GM18861 (cell line): ENCODE results near the gene UBXN10.

Experiments
- ATAC-seq: cut with Tn5 transposase; IDR thresholded peaks from one replicate; pipeline ENCODE4 v1.9.1; 2021; ENCODE audit not compliant: unreplicated experiment

UBXN10 gene, protein sequence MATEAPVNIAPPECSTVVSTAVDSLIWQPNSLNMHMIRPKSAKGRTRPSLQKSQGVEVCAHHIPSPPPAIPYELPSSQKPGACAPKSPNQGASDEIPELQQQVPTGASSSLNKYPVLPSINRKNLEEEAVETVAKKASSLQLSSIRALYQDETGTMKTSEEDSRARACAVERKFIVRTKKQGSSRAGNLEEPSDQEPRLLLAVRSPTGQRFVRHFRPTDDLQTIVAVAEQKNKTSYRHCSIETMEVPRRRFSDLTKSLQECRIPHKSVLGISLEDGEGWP

DNA sequence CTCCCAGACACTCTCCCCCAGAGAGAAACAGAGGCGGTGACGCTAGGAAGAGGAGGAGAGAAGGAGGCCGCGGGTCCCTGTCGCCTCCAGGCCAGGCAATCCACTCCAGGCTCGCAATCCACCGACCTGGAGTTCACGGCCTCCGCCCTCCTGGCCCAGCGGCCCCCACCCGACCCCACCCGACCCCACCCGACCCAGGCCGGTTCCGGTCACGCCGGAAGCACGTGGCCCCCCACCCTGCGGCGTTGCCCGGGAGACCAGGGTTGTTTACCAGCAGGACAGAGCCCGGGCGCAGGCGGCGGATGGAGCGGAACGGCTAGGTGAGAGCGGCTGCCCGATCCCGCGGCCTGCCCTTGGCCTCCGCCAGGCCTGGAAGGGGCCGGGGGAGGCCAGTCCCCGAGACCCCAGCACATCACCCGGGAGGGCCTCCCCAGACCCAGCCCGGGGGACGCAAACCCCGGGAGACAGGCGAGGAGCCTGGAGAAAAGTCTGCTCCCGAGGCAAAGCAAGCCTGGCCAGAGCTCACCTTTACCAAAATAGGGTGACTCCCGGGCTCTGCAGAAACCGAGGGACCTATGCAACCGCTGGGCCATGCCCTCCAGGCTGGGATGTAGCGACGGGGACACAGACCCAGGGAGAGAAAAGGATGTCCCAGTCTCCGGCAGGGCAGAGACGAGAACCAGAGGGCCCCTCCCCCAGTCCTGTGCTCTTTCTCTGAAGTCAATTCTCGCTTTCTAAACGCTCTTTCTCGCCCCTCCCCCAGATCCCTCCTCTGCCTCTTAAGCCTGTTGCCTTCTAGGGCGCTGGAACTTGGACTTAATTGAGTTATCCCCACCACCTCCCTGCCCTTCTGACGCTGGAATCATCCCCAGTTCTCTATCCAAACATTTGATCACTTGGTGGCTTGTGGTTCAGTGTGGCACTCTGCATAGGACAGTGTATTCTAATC, at the start of gene UBXN10, which contains the start of gene PLA2G2C:
TSS of gene UBXN10 (plus strand) at position 263 of the 949 bp plus-strand sequence. CDS start 4,466 bp downstream, outside the sequence.
TSS of gene PLA2G2C (minus strand) at position 685 of the 949 bp plus-strand sequence. CDS start 9,155 bp downstream, outside the sequence.
- no peak for ATAC-seq

DNA sequence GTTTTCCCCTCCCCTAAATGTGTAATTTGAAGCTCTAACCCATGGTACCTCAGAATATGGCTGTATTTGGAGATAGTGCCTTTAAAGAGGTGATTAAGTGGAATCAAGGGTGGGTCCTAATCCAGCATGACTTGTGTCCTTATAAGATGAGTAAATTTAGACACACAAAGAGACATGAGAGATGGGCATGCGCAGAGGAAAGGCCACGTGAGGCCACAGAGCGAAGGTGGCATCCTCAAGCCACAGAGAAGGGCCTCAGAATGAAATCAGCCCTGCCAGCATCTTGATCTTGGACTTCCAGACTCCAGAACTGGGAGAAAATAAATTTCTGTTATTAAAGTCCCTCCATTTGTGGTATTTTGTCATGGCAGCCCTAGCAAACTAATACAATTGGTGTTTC, 49.6 kb upstream of the UBXN10 start:
- ATAC-seq, result no peak

DNA sequence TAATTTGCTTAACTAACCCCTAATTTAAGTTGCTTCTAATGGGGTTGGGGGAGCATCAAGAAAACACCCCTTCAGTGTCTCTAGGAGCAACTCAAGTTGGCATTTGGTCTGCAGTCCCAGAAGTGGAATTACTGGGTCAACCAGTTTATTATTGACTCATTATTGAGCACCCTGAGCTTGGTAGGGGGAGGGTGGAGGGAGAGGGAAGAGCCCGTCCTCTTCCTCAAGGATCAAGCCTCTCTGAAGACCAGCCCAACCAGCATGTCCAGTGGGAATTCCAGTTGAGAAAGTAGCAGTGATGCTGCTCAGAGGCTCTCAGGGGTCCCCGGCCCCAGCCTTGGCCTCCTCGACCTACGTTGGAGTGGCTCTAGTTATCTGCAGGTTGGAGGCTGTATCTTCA, 48.8 kb upstream of the UBXN10 start:
- no peak for ATAC-seq

DNA sequence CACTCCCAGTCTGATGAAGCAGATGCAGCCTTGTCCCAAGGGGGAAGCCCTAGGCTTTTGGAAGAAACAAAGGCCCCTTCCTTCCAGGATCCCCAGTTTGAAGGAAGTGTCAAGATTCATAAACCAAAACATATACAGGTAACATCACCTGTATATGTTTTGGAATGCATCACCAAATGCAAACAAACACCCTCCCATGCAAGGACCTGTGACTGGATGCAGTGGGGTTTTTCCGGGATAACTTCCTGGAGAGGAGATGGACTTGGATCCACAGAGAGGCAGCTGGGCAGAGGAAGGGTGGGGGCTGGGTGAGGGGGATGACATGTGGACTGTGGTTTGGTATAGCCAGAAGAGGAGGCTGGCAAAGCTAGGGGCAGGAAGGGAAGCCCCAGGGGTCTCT, 48.3 kb upstream of the UBXN10 start:
- ATAC-seq, result no peak

DNA sequence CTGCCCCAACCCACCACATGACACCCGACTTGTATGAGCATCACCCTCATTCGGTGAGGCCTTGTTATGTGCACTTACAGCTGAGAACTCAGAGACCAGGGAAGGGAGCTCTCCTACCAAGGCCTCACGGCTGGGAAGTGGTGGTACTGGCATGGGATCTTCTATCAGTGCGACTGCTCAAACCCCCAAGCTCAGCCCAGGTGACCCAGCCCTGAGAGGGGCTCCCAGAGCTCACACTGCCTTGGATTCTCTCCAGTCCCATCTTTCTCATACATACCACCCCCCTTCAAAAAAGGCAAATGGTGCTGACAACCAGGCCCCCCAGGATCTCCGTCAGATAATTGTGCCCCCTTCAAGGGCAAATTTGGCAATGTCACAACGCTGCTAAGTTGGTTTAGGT, 47.5 kb upstream of the UBXN10 start:
- ATAC-seq, result no peak

DNA sequence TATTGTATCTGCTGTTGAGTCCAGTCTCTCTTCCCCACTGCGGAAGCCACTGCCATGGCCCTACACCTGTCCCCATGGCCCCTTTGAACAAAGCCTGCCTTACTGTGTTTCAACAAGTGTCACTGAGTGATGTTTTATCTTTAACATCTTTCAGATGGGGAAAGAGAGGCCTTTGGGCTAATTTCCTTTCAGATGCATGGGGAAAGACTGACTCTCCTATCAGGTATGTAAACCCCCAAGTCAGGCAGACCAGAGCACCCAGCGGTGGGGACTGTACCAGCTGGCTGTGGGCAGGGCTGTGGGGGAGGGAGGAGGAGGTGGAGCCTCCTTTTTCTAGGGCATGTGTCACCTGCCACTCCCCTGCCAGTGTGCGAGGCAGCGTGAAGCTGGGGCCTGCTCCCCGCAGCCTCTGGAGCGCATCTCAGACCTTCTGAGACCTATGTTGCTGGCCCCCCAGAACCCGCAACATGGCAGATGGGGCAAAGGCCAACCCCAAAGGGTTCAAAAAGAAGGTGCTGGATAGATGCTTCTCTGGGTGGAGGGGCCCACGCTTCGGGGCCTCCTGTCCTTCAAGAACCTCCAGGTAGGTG, 46.8 kb upstream of the UBXN10 start, which contains the start of gene PLA2G2F:
TSS of gene PLA2G2F (plus strand) at position 363 of the 590 bp plus-strand sequence. CDS start at position 468, 105 bp downstream.
- ATAC-seq, result no peak

DNA sequence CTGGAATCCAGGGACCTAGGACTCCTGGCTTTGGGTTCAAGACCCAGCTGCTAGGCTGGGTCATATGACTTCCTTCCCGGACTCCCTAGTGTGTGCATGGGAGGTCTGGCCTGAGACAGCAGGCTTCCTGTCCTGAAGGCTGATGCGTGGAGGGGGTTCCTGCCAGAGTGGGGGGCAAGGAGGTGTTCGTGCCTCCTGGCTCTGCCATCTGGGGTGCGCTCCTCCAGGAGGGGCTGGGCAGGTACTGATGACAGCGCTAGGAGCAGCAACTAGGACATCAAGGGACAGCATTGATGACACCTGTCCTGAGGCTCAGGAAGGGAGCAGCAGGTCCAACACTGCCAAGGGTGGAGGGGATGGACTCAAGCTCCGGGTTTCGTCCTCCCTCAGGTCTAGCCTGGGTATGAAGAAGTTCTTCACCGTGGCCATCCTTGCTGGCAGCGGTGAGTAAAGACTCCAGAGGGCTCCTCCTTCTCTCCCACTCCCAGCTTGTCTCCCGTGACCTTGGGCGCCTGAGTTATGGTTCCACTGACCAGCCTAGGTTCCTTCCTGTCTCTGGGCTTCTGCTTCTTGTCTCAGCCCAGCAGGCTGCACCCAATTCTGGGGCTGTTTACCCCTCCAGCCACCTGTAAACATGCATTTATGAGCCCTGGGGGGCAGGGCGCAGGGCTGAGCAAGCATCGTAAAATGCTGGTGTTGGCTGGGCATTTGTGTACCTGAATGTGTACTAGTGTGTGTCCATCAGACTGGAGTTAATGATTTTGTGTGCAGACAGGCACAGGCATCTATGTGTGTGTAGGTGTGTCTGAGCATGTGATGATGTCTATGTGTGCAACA, 45.9 kb upstream of the UBXN10 start:
- no peak for ATAC-seq

DNA sequence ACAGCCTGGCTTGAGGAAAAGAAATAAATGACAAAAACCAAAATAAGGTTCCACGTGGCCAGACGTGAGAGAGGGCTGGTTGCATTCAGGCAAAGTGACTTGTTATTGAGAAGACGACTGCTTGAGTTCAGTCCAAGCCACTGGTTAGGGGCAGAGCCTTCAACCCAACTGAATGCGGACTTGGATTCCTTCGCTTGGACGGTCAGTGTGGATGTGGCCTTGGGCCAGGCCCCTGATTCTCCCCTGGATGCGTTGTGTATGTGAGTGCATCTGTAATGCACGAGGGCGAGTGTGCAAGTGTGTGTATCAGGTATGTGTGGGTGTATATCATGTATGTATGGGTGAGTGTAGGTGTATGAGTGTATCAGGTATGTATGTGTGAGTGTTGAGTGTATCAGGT, 44.9 kb upstream of the UBXN10 start:
- ATAC-seq, result no peak

DNA sequence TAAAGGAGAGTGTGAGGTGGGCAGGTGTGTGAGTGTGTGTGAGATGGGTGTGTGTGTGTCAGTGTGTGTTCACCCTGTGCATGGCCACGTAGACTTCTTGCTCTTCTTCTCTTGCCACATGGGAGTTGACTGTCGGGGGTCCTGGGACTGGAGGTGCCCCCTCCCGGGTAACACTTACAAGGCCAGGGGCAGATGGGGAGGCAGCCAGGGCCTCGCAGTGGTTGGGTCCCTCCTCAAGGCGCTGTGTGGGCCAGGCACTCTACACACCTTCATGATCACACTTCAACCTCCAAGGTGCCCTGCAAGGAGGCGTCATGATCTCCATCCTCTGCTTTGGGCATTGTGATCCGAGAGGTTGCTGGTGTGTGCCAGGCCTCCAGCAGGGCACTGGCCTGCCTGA, 44.4 kb upstream of the UBXN10 start:
- ATAC-seq, result no peak

DNA sequence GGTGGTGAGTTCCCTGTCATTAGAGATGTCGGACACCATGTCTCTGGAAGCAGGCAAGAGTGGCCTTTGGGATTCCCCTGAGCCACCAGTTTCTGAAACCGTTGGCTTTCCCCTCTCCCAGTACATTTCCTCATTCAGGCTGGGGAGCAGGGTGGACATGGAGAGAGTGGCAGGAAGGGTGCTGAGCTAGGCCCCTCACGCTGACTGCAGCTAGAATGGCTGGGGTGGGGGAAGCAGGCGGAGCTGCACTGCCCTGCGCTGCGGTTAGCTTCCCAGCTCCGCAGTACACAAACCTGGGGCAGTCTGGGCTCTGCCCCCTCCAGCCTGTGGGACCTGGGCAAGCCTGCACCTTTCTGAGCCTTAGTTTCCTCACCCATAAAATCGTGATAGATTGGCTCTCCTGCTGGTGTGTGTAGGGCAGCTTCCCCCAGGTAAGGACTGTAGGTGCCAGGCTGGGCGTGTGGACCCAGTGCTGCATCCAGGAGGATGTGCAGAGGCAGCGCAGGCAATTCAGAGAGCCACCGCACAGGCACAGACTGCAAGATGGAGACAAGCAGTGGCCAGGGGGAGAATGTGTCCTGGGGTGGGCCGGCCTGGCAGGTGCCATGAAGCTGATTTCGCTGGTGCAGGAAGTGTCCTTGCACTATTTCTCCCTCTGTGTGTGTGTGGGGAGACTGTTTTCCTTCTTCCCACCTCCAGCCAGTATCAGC, 43.7 kb upstream of the UBXN10 start:
- ATAC-seq, result no peak

DNA sequence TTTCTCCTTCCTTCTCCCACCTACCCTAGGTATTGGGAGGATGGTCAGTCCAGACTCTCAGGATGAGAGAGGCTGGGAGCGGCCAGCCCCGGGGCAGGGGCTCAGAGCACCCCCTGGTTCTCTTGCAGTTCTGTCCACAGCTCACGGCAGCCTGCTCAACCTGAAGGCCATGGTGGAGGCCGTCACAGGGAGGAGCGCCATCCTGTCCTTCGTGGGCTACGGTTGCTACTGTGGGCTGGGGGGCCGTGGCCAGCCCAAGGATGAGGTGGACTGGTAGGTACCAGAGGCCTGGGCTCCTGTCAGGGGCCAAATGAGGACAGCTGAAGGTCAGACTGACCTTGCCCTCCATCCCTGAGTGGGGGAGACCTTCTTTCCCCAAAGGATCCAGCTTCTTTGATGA, 42.6 kb upstream of the UBXN10 start:
- ATAC-seq, result no peak

DNA sequence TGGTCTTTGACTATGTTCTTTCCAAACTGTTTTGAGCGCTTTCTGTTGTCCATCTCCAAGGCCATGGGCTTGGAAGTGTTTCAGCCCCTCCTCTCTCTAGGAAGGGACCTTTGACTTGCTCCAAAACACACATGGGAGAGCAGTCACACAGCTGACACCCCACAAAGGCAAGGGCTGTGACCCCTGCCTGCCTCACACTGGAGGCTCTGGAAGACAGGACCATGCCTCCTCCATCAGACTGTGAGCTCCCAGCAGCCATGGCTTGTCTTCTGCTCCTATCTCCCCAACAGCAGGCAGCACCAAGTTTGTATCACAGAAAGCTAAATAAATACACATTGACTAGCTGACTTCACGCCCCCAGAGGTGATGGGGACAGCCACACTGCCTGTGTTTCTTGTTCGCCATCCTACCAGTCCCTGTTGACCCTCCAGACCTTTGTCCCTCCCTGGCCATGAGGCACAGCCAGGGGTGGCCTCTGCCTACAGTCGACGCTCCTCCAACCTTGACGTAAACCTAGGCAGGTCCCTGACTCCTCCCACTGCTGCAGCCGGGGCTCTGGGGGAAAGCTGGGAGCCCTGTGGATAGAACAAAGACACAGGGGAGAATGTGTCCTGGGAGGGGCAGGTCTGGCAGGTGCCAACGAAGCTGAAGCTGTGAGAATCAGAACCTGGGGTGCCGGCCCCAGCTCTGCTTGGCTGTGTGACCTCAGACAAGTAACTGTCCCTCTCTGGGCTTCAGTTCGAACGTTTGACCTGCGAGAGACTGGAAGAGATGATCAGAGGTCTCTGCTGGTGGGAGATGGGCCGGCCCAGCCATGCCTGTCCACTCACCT, 41.9 kb upstream of the UBXN10 start:
- no peak for ATAC-seq

DNA sequence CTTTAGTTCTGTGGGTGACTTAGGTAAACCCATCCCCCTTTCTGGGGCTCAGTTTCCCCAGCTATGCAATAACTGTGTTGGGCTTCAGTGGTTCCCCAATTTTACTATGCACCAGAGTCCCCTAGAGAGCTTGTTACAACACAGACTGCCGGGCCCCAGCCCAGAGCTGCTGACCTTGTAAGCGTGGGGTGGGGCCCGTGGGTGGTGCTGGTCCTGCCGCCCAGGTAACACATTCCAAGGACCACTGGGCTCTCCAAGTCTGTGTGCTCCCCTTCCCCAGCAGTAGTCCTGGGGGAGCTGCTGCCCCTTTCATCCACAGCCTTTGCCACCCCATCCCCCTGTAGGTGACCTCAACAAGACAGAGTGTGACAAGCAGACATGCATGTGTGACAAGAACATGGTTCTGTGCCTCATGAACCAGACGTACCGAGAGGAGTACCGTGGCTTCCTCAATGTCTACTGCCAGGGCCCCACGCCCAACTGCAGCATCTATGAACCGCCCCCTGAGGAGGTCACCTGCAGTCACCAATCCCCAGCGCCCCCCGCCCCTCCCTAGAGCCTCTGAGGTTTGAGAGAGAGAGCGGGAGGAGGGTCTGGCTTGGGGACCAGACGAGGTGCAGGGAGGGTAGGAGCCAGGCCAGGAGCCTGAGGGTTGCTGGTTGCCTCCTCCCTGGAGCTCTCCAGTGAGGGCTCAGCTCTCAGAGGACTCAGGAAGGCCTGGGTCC, 37.9 kb upstream of the UBXN10 start:
- ATAC-seq, result no peak

DNA sequence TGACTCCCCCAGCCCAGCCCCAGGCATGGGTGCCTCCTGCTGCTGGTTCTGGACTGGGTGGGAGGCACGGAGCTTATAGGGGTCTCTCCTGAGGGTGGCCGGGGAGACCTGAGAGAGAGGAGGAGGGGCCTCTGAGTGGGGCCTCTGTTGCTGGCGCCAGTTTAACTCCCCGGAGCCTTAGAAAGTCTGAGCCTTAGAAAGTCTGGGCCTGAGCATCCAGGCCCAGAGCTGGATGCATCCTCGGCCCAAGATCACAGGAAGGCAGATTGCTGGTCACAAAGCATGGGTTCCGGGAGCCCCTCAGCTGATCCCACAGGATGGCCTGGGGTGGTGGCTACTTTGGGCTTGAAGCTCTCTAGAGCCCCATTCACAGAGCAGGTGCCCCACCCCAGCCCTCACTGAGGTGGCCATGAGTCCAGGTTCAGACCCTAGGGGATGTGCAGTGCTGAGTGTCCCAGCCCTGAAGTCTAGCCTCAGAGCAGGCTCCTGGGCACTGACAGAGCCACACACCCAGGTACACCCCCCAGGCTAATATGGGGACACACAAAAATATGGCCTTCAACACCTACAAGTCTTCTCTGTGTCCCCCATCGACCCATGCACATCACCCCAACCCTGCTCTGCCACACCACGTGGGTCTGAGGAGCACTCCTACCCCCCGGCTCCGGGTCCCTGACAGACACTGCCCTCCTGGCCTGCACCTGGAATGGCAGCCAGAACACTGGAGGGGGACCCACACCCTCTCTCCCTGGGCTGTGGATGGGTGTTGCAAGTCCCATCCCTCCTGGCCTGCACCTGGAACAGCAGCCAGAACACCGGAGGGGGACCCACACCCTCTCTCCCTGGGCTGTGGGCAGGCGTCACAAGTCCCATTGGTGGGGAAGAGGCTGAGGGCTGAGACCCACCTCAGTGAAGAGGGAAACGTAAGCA, 37.1 kb upstream of the UBXN10 start:
- ATAC-seq, result no peak

DNA sequence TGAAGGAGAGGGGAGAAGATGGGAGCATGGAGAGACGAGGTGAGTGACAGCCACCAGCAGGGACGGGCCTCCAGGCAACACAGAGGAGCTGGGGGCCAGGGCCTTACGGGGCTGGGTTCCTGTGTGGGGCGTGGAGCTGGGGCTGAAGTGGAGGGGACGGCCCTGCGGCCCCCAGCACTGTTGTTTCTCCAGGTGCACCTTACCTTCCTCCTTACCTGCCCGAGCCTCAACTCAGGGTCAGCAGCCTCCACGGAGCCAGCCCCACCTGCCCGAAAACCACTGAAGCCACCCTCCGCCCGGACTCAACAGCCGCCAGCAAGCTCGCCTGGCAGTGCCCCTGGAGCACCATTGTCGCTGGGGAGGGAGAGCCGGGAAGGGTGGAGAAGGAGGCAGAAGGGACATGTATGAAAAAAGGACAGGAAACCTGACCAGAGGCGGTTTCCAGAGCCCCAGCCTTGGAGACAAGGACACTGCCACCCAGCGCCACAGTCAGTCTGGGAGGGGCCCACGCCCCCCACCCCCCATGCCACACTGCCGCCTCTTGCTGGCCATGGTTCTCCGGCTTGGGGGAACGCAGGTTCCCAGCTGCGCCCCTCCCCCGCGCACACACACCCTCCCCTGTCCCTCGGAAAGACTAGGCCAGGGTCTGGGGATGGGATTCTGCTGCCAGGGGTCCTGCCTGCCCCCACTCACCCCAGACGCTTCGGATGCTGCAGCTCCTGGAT, 36.1 kb upstream of the UBXN10 start:
- ATAC-seq, result no peak

DNA sequence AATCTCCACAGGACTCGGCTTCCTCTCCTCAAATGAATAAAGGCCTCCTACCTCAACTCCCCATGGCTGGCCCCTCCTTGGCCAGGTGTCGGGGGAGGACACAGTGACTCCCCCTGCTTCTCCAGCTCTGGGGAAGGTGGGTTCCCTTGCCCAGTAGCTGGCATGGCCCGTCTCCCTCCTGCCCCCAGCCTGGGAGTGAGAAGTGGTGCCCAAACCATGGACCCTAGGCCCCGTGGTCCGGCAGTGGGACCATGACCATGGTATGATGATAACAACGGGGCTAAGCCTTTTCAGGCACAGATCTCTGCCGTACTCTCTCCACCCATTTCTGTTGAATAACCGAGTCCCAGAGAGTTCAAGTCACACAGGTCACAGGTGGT, 35.6 kb upstream of the UBXN10 start:
- ATAC-seq, result no peak

DNA sequence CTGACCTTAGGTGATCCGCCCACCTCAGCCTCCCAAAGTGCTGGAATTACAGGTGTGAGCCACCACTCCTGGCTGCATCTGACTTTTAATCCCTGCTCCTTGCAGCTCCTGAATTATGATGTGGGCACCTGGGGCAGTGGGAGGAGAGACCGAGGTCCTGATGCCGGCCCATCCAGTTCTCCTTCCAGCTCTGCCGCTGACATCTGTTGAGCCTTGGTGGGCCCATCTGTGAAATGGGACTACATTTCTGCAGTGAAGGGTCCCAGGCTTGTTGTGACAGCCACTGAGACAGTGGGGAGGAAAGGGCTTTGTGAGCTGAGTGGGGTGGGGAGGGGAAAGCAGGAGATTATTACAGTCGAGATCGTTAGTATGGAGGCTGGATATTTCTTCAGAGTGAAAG, 34.9 kb upstream of the UBXN10 start:
- ATAC-seq, result no peak
